Stimulated activated CD8-positive, alpha-beta memory T cell treated with anti-CD3 and anti-CD28 coated beads, Interleukin-15, amount 100 ng/mL, for 48 hours (primary cell): ENCODE measurements around the gene HLA-DPB1.

Experiments used
- DNase-seq, 2 donors: peaks; one replicate each; pipeline ENCODE4 v3.0.0-alpha.2; 2020; ENCODE audit warnings: low read depth in 2 of 2

The HLA-DPB1 gene

GRCh38 chr6:33136310-33136900 is 60.6 kb downstream of the HLA-DPB1 start:
- no peak for DNase-seq
